Endothelial cell of umbilical vein (primary cell): ENCODE results near the gene FNBP1L.

ENCODE experiments used
- EZH2 ChIP-seq: IDR thresholded peaks from 2 replicates; pipeline ENCODE4 v1.6.1; 2012; ENCODE audit warnings: borderline replicate concordance, low read depth, mild to moderate bottlenecking, moderate library complexity, low read length, inconsistent platforms; ENCODE audit not compliant: severe bottlenecking
- FOS ChIP-seq: IDR thresholded peaks from 2 replicates; pipeline ENCODE4 v1.6.1; 2011; ENCODE audit warnings: mild to moderate bottlenecking, low read length, moderate library complexity, borderline replicate concordance; ENCODE audit not compliant: insufficient read depth
- MYC ChIP-seq: IDR thresholded peaks from one replicate; pipeline ENCODE4 v1.6.1; 2011; ENCODE audit warnings: mild to moderate bottlenecking, low read depth, low read length
- POLR2A ChIP-seq: IDR thresholded peaks from 2 replicates; pipeline ENCODE4 v1.6.1; 2012; ENCODE audit warnings: low read depth, mild to moderate bottlenecking, control low read depth, low read length
- POLR2AphosphoS5 ChIP-seq: IDR thresholded peaks from 2 replicates; pipeline ENCODE4 v1.6.1; 2012; ENCODE audit warnings: low read depth, mild to moderate bottlenecking, control low read depth, low read length, moderate library complexity; ENCODE audit not compliant: insufficient read depth
- TF ChIP-seq, protein P1 (sequence below), 2 donors: IDR thresholded peaks; 1 replicate in 1 of 2; 2 replicates in 1 of 2; pipeline ENCODE4 v1.5.1; 2011; ENCODE audit warnings: low read length in 2 of 2, mild to moderate bottlenecking in 2 of 2, moderate library complexity in 2 of 2, control low read depth in 1 of 2, inconsistent platforms in 1 of 2, low read depth in 1 of 2; ENCODE audit not compliant: insufficient read depth in 1 of 2; ENCODE audit errors: extremely low read depth in 1 of 2

DNA sequence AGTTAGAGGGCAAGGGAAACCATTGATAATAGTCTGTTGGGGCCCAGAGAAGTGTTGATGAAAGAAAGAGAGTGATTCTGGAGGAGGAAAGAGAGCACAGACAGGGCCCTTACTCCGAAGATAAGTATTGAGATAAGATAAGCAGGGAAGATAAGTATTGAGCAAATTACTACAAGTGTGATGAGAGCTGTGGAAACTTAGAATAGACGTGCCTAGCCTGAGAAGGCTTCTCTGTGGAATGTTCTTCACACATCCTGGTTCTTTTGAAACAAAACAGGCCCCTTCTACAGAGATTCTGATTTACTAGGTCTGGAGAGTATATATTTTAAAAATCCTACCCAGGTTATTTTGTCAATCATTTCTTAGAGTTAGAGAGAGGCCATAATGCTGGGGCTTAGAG lies 26.4 kb downstream of the FNBP1L start:
- no peak for TF ChIP-seq EZH2
- TF ChIP-seq, protein P1, sequence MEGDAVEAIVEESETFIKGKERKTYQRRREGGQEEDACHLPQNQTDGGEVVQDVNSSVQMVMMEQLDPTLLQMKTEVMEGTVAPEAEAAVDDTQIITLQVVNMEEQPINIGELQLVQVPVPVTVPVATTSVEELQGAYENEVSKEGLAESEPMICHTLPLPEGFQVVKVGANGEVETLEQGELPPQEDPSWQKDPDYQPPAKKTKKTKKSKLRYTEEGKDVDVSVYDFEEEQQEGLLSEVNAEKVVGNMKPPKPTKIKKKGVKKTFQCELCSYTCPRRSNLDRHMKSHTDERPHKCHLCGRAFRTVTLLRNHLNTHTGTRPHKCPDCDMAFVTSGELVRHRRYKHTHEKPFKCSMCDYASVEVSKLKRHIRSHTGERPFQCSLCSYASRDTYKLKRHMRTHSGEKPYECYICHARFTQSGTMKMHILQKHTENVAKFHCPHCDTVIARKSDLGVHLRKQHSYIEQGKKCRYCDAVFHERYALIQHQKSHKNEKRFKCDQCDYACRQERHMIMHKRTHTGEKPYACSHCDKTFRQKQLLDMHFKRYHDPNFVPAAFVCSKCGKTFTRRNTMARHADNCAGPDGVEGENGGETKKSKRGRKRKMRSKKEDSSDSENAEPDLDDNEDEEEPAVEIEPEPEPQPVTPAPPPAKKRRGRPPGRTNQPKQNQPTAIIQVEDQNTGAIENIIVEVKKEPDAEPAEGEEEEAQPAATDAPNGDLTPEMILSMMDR (IDR thresholded peaks at IDR 0.05; ENCODE audit: extremely low read depth in 1 of 2, insufficient read depth in 1 of 2, low read depth in 1 of 2, low read length in 2 of 2): no peak
- TF ChIP-seq POLR2AphosphoS5: no peak
- TF ChIP-seq FOS: no peak
- no peak for TF ChIP-seq MYC
- no peak for TF ChIP-seq POLR2A
